GM19372 (cell line): ENCODE results near the gene SNAPC1.
"Not testable (repeated sequence)": the region's sequence is repeated elsewhere in the genome, so short reads cannot be mapped to it uniquely, and the experiment has no call there.

ENCODE experiments used
- ATAC-seq: cut with Tn5 transposase; IDR thresholded peaks from one replicate; pipeline ENCODE4 v1.9.1; 2021; ENCODE audit warnings: mild to moderate bottlenecking, low read depth, moderate library complexity; ENCODE audit not compliant: unreplicated experiment

SNAPC1 gene

GRCh38 chr14:61761959-61762786, at the start of gene SNAPC1:
TSS of gene SNAPC1 (plus strand) at chr14:61762420. CDS start at chr14:61762461, 41 bp downstream.
- peak; percentile 99 for ATAC-seq

GRCh38 chr14:61713724-61714437, 48.3 kb upstream of the SNAPC1 start:
- ATAC-seq, result no peak

- ATAC-seq, result no peak
Observed at GRCh38 chr14:61716956-61717355, 45.3 kb upstream of the SNAPC1 start.

- no peak for ATAC-seq
Observed at GRCh38 chr14:61718039-61718438, 44.2 kb upstream of the SNAPC1 start.

- no peak for ATAC-seq
Observed at GRCh38 chr14:61719344-61720293, 42.6 kb upstream of the SNAPC1 start.

- ATAC-seq, result no peak
Observed at GRCh38 chr14:61720294-61720661, 41.9 kb upstream of the SNAPC1 start.

- no peak for ATAC-seq
Observed at GRCh38 chr14:61720741-61721140, 41.5 kb upstream of the SNAPC1 start.

- ATAC-seq, result no peak
Observed at GRCh38 chr14:61724133-61724532, 38.1 kb upstream of the SNAPC1 start.

GRCh38 chr14:61726778-61727658, 35.2 kb upstream of the SNAPC1 start:
- no peak for ATAC-seq

- no peak for ATAC-seq
Observed at GRCh38 chr14:61730756-61731373, 31.4 kb upstream of the SNAPC1 start.

- ATAC-seq, result no peak
Observed at GRCh38 chr14:61733972-61734371, 28.2 kb upstream of the SNAPC1 start.

- ATAC-seq, result no peak
Observed at GRCh38 chr14:61736751-61737150, 25.5 kb upstream of the SNAPC1 start.

GRCh38 chr14:61737915-61738314, 24.3 kb upstream of the SNAPC1 start:
- no peak for ATAC-seq

GRCh38 chr14:61739133-61739532, 23.1 kb upstream of the SNAPC1 start:
- no peak for ATAC-seq

- ATAC-seq, result no peak
Observed at GRCh38 chr14:61742371-61742770, 19.8 kb upstream of the SNAPC1 start.

GRCh38 chr14:61744238-61744637, 18.0 kb upstream of the SNAPC1 start:
- ATAC-seq, result no peak

- ATAC-seq, result not testable (repeated sequence)
Observed at GRCh38 chr14:61746346-61746745, 15.9 kb upstream of the SNAPC1 start.

GRCh38 chr14:61746881-61747280, 15.3 kb upstream of the SNAPC1 start:
- ATAC-seq, result no peak

GRCh38 chr14:61747342-61747741, 14.9 kb upstream of the SNAPC1 start:
- no peak for ATAC-seq
